Testis (tissue), 2 donors: Measurements from ENCODE around the gene DCDC2B.

Source experiments
- CTCF ChIP-seq, 3 experiments: fragments of 450-650 bp in 2 of 3; fragments of 200-600 bp in 1 of 3; sonication (generic) in 1 of 3; IDR thresholded peaks; one replicate each; pipeline ENCODE4 v1.5.1; 2016 to 2019; ENCODE audit warnings: antibody characterized with exemption in 3 of 3, mild to moderate bottlenecking in 2 of 3, moderate library complexity in 1 of 3
- POLR2A ChIP-seq: fragments of 450-650 bp; IDR thresholded peaks from one replicate; pipeline ENCODE4 v1.6.1; 2017; ENCODE audit warnings: antibody characterized with exemption, mild to moderate bottlenecking, moderate library complexity

- TF ChIP-seq CTCF (IDR thresholded peaks at IDR 0.05) (no peak), POLR2A (no peak)
Measured at GRCh38 chr1:32256473-32257226, 47.8 kb downstream of the DCDC2B start.
